Activated naive CD8-positive, alpha-beta T cell treated with anti-CD3 and anti-CD28 coated beads for 36 hours (primary cell): ENCODE data around the gene LRRC40. TPM values are rescaled to one million over a fixed set of nuclear protein-coding genes. Genes with fewer than 3 reads are reported as not detected.
A peak's percentile ranks its signal among the peaks of the same experiment; 100 is the strongest.

Experiments used
- DNase-seq: peaks from one replicate; pipeline ENCODE4 v3.0.0; 2021
- H3K27ac Mint-ChIP-seq: one replicate; pipeline ENCODE4 v1.8.0; 2022; ENCODE audit warnings: mild to moderate bottlenecking, moderate library complexity, mixed read lengths
- H3K27me3 Mint-ChIP-seq: one replicate; pipeline ENCODE4 v1.8.0; 2022; ENCODE audit warnings: mild to moderate bottlenecking, mixed read lengths
- H3K36me3 Mint-ChIP-seq: one replicate; pipeline ENCODE4 v1.8.0; 2021; ENCODE audit warnings: mild to moderate bottlenecking, mixed read lengths
- H3K4me1 Mint-ChIP-seq: one replicate; pipeline ENCODE4 v1.8.0; 2021; ENCODE audit warnings: mixed read lengths
- H3K4me3 Mint-ChIP-seq: one replicate; pipeline ENCODE4 v1.8.0; 2022; ENCODE audit warnings: mild to moderate bottlenecking, moderate library complexity, mixed read lengths
- H3K9me3 Mint-ChIP-seq: one replicate; pipeline ENCODE4 v1.8.0; 2022; ENCODE audit warnings: mixed read lengths
- total RNA-seq, 2 experiments: library from RNA; stranded (reverse); gene quantifications; one replicate each; pipeline ENCODE4 v1.2.3, GENCODE V29; 2021

Gene LRRC40
- 10 to 100 TPM; 22.5 to 23.6 TPM for total RNA-seq

- H3K27ac Mint-ChIP-seq, result peak within 1 kb of the TSS; percentile 99
- H3K27me3 Mint-ChIP-seq, result no peaks in the 10 kb centered on the region
Observed at GRCh38 chr1:70205434-70206118, at the start of gene LRRC40. Gene LRRC40, minus strand, starts transcription at chr1:70205579. Its CDS starts 39 bp downstream, at chr1:70205540.

GRCh38 chr1:70248729-70249128, 43.4 kb upstream of the LRRC40 start:
- Mint-ChIP-seq H3K27me3 (no peaks in the 10 kb centered on the region), H3K4me1 (peaks cover 21% of the 10 kb centered on the region), H3K4me3 (no peak overlapping the region), H3K36me3 (peaks cover 47% of the 10 kb centered on the region), H3K27ac (peak overlapping the region; percentile 59), H3K9me3 (no peaks in the 10 kb centered on the region)
- DNase-seq, result no peak

More at GRCh38 chr1:70205434-70206118, at the start of gene LRRC40:
- peak; percentile 96 for DNase-seq
- no peaks in the 10 kb centered on the region for H3K9me3 Mint-ChIP-seq
- H3K4me3 Mint-ChIP-seq, result peak within 1 kb of the TSS; percentile 98
- peaks cover 19% of the 10 kb centered on the region for H3K36me3 Mint-ChIP-seq
- peaks cover 59% of the 10 kb centered on the region for H3K4me1 Mint-ChIP-seq

DNA sequence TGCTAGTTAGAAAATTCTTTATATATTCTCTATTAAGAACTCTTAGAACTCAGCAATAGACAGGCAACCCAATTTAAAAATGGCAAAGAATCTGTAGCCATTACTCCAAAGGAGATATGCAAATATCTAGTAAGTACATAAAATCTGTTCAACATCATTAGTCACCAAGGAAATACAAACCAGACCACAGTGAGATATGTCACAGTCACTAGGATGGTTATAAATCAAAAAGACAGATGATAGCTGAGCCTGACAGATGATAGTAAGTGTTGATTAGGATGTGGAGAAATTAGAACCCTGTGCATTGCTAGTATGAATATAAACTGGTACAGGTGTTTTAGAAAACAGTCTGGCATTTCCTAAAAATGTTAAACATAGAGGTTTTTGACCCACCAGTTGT, 42.4 kb upstream of the LRRC40 start:
- peaks cover 21% of the 10 kb centered on the region for H3K4me1 Mint-ChIP-seq
- peaks cover 48% of the 10 kb centered on the region for H3K36me3 Mint-ChIP-seq
- H3K9me3 Mint-ChIP-seq, result no peaks in the 10 kb centered on the region
- DNase-seq, result no peak
- H3K27ac Mint-ChIP-seq, result peak overlapping the region; percentile 59
- no peak overlapping the region for H3K4me3 Mint-ChIP-seq
- H3K27me3 Mint-ChIP-seq, result no peaks in the 10 kb centered on the region

- no peak for DNase-seq
- no peaks in the 10 kb centered on the region for H3K27me3 Mint-ChIP-seq
- peak overlapping the region; percentile 59 for H3K27ac Mint-ChIP-seq
- peaks cover 21% of the 10 kb centered on the region for H3K4me1 Mint-ChIP-seq
- no peak overlapping the region for H3K4me3 Mint-ChIP-seq
- no peaks in the 10 kb centered on the region for H3K9me3 Mint-ChIP-seq
- H3K36me3 Mint-ChIP-seq, result peaks cover 47% of the 10 kb centered on the region
Observed at GRCh38 chr1:70247122-70247521, 41.7 kb upstream of the LRRC40 start.

DNA sequence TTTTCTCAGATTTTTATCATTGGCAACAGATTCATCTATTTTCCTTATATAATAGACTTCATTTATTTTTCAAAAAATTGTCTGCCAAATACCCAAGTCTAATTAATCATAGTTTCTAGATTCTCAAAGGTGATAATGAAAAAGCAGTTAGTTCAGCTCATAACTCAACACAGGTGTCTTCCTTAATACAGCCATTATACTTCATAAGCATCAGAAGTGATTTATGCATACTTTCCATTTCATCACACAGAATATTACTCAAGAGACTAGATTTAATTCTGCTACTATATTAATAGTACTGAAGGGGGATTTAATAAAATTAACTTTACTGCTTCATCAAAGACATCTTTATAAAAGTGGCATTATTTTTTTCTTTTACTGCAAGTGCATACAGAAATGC, 34.6 kb upstream of the LRRC40 start:
- Mint-ChIP-seq H3K36me3 (peaks cover 25% of the 10 kb centered on the region), H3K4me3 (no peak overlapping the region), H3K27me3 (no peaks in the 10 kb centered on the region), H3K4me1 (peaks cover 2% of the 10 kb centered on the region), H3K9me3 (no peaks in the 10 kb centered on the region), H3K27ac (no peak overlapping the region)
- DNase-seq, result no peak

- Mint-ChIP-seq H3K9me3 (no peaks in the 10 kb centered on the region), H3K27ac (no peak overlapping the region), H3K36me3 (peaks cover 19% of the 10 kb centered on the region), H3K4me1 (peaks cover 2% of the 10 kb centered on the region), H3K27me3 (no peaks in the 10 kb centered on the region), H3K4me3 (no peak overlapping the region)
- DNase-seq, result no peak
Observed at GRCh38 chr1:70234733-70235132, 29.4 kb upstream of the LRRC40 start.

DNA sequence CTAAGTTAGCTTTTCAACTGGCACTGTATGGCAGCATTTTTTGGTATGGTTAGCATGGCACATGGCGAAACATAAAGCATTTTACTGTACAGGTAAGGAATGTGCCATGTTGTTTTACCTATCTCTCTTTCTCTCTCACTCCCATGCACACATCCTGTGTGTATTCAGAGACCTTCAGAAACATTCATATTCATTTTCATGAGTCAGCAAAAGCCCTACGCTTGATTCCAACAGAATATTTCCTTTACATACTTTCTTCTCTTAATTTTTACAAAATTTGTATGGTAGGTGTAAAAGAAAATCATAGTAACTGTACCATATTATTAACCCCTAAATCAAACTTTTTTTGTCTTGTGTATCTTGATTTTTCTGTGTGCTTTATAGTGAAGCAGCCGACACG, 26.1 kb upstream of the LRRC40 start:
- Mint-ChIP-seq H3K4me3 (no peak overlapping the region), H3K4me1 (peaks cover 13% of the 10 kb centered on the region), H3K27ac (no peak overlapping the region), H3K36me3 (peaks cover 17% of the 10 kb centered on the region), H3K9me3 (no peaks in the 10 kb centered on the region), H3K27me3 (no peaks in the 10 kb centered on the region)
- no peak for DNase-seq

DNA sequence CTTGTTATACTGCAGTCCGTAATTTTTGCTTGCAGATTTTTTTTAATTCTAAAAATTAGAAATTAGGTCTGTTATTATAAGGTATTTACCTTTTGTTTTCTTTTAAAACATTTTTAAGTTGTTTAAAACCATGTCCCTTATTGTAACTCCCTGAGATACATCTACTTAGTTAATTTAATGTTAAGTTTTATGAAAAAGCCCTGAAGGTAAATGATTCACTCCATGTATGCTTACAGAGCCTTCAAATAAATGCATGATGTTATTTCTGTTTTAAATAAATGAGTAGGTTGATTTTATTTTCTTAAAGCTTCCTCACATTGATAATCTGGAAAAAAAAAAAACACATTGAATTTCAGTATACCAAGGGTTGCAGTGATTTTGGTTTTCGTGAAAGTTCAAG, 23.3 kb upstream of the LRRC40 start:
- Mint-ChIP-seq H3K4me3 (no peak overlapping the region), H3K9me3 (no peaks in the 10 kb centered on the region), H3K4me1 (peaks cover 29% of the 10 kb centered on the region), H3K36me3 (peaks cover 24% of the 10 kb centered on the region), H3K27ac (no peak overlapping the region), H3K27me3 (no peaks in the 10 kb centered on the region)
- DNase-seq, result no peak

GRCh38 chr1:70227439-70227838, 22.1 kb upstream of the LRRC40 start:
- Mint-ChIP-seq H3K4me1 (peaks cover 40% of the 10 kb centered on the region), H3K27ac (peak overlapping the region; percentile 58), H3K27me3 (no peaks in the 10 kb centered on the region), H3K4me3 (no peak overlapping the region), H3K36me3 (peaks cover 32% of the 10 kb centered on the region), H3K9me3 (no peaks in the 10 kb centered on the region)
- no peak for DNase-seq

GRCh38 chr1:70224954-70225353, 19.6 kb upstream of the LRRC40 start:
- Mint-ChIP-seq H3K4me1 (peaks cover 47% of the 10 kb centered on the region), H3K9me3 (no peaks in the 10 kb centered on the region), H3K4me3 (no peak overlapping the region), H3K27me3 (no peaks in the 10 kb centered on the region), H3K36me3 (peaks cover 36% of the 10 kb centered on the region), H3K27ac (no peak overlapping the region)
- DNase-seq, result no peak

GRCh38 chr1:70222716-70223235, 17.4 kb upstream of the LRRC40 start:
- Mint-ChIP-seq H3K9me3 (no peaks in the 10 kb centered on the region), H3K27ac (peak overlapping the region; percentile 98), H3K4me3 (peak overlapping the region; percentile 92), H3K36me3 (peaks cover 36% of the 10 kb centered on the region), H3K27me3 (no peaks in the 10 kb centered on the region), H3K4me1 (peaks cover 48% of the 10 kb centered on the region)
- no peak for DNase-seq

GRCh38 chr1:70221238-70222121, 16.1 kb upstream of the LRRC40 start, which contains the start of gene SRSF11:
Gene SRSF11, plus strand, starts transcription at chr1:70221380. Its CDS starts 257 bp downstream, at chr1:70221637.
- DNase-seq, result peak; percentile 97
- H3K9me3 Mint-ChIP-seq, result no peaks in the 10 kb centered on the region
- H3K27me3 Mint-ChIP-seq, result no peaks in the 10 kb centered on the region
- peaks cover 37% of the 10 kb centered on the region for H3K4me1 Mint-ChIP-seq
- peak within 1 kb of the TSS; percentile 98 for H3K27ac Mint-ChIP-seq
- H3K36me3 Mint-ChIP-seq, result peaks cover 38% of the 10 kb centered on the region
- peak within 1 kb of the TSS; percentile 92 for H3K4me3 Mint-ChIP-seq

DNA sequence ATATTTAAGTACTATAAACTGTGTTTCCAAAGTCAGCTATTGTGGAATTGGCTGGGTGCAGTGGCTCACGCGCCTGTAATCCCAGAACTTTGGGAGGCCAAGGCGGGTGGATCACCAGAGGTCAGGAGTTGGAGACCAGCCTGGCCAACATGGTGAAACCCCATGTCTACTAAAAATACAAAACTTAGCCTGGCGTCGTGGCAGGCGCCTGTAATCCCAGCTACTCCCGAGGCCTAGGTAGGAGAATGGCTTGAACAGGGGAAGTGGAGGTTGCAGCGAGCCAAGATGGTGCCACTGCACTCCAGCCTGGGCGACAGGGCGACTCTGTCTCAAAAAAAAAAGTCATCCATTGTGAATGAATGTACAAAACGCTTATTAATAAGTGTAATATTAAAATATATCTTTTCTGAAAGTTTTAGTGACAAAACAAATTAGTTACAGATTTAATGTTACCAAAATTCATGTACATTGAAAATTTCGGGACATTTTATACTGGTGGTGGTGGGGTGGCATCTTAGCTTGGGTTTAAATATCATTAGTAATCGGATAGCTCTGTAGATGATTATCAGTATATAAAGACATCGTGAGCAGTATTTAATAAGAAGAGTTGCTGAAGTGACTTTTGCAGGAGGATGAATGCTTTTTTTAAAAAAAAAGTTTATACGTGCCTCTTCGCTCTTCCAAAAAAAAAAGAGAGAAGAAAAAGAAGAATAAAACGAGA, 15.3 kb upstream of the LRRC40 start:
- DNase-seq, result no peak
- peak overlapping the region; percentile 98 for H3K27ac Mint-ChIP-seq

GRCh38 chr1:70220015-70220414, 14.6 kb upstream of the LRRC40 start:
- Mint-ChIP-seq H3K36me3 (peaks cover 41% of the 10 kb centered on the region), H3K27me3 (no peaks in the 10 kb centered on the region), H3K9me3 (no peaks in the 10 kb centered on the region), H3K4me1 (peaks cover 33% of the 10 kb centered on the region), H3K27ac (peak overlapping the region; percentile 28), H3K4me3 (peak overlapping the region; percentile 19)
- DNase-seq, result no peak

More for the DNA sequence above, 15.3 kb upstream of the LRRC40 start:
- Mint-ChIP-seq H3K4me3 (peak overlapping the region; percentile 92), H3K4me1 (peaks cover 37% of the 10 kb centered on the region), H3K36me3 (peaks cover 38% of the 10 kb centered on the region), H3K27me3 (no peaks in the 10 kb centered on the region), H3K9me3 (no peaks in the 10 kb centered on the region)

GRCh38 chr1:70211541-70211940, 6.2 kb upstream of the LRRC40 start:
- DNase-seq, result no peak
- Mint-ChIP-seq H3K27me3 (no peaks in the 10 kb centered on the region), H3K36me3 (peaks cover 19% of the 10 kb centered on the region), H3K4me3 (no peak overlapping the region), H3K4me1 (peaks cover 36% of the 10 kb centered on the region), H3K9me3 (no peaks in the 10 kb centered on the region), H3K27ac (no peak overlapping the region)
